HCT116 (cell line): ENCODE measurements around the gene FSTL4. TPM values are rescaled to one million over a fixed set of nuclear protein-coding genes. Genes with fewer than 3 reads are reported as not detected.

Source experiments
- ATAC-seq: fragments of 200-7000 bp; cut with Tn5 transposase; 2 replicates; pipeline ENCODE4 v1.9.1; 2020; ENCODE audit warnings: mild to moderate bottlenecking, moderate library complexity
- BruUV-seq: library from RNA; stranded (reverse); fragments of 400-500 nt; replicated peaks from 2 replicates; lab custom pipeline; 2021; lab: Mats Ljungman, UMichigan
- CTCF ChIA-PET: fragments of 300-600 bp; sonication (Branson Sonifier 250); formaldehyde crosslinking; loops from one replicate; lab custom pipeline; 2021; ENCODE audit warnings: antibody characterized with exemption; lab: Charles Lee
- POLR2A ChIA-PET: fragments of 300-600, 350-600 bp; sonication (Branson Sonifier 250); formaldehyde crosslinking; loops from one replicate; lab custom pipeline; 2021; ENCODE audit warnings: antibody characterized with exemption; lab: Charles Lee
- RAD21 ChIA-PET, 2 experiments: fragments of 300-600 bp; sonication (Branson Sonifier 250); formaldehyde crosslinking; loops; one replicate each; lab custom pipeline; 2023; ENCODE audit warnings: low total read pairs in 2 of 2; ENCODE audit not compliant: uncharacterized antibody in 2 of 2, unreplicated experiment in 2 of 2, low non-redundant PET in 1 of 2; lab: Charles Lee
- DNase-seq: peaks from one replicate; pipeline ENCODE4 v3.0.0-alpha.2; 2010; ENCODE audit warnings: low read depth, low spot score
- H2AFZ ChIP-seq: fragments of 200-600 bp; shearing (Covaris generic), sonication (generic); 2 replicates; pipeline ENCODE4 v1.6.1; 2017; ENCODE audit warnings: low read depth, mixed run types, mixed read lengths, antibody characterized with exemption, low read length; ENCODE audit not compliant: poor library complexity, severe bottlenecking
- H3K27ac ChIP-seq: 2 replicates; pipeline ENCODE4 v1.5.1; 2012; ENCODE audit warnings: low read depth, low read length
- H3K27me3 ChIP-seq: fragments of 200-600 bp; sonication (generic); 2 replicates; pipeline ENCODE4 v1.6.1; 2016; ENCODE audit warnings: mixed run types, low read length, mixed read lengths; ENCODE audit not compliant: insufficient read depth
- H3K36me3 ChIP-seq, 2 experiments: fragments of 200-500 bp in 1 of 2; fragments of 200-600 bp in 1 of 2; sonication (Bioruptor generic) in 1 of 2; sonication (generic) in 1 of 2; 2 replicates each; pipeline versions ENCODE4 v1.5.1 to v1.6.1; 2014 to 2016; ENCODE audit warnings: low read length in 2 of 2, inconsistent platforms in 1 of 2, mixed read lengths in 1 of 2, mixed run types in 1 of 2; ENCODE audit not compliant: insufficient read depth in 2 of 2, control insufficient read depth in 1 of 2
- H3K4me1 ChIP-seq, 2 experiments: fragments of 200-600 bp in 1 of 2; sonication (generic) in 1 of 2; 2 replicates each; pipeline versions ENCODE4 v1.5.1 to v1.6.1; 2012 to 2017; ENCODE audit warnings: low read length in 2 of 2, inconsistent platforms in 1 of 2, mild to moderate bottlenecking in 1 of 2, mixed read lengths in 1 of 2, mixed run types in 1 of 2, moderate library complexity in 1 of 2; ENCODE audit not compliant: insufficient read depth in 2 of 2, control insufficient read depth in 1 of 2
- H3K4me2 ChIP-seq: fragments of 200-600 bp; sonication (generic); 2 replicates; pipeline ENCODE4 v1.6.1; 2017; ENCODE audit warnings: mixed run types, low read length, mixed read lengths
- H3K4me3 ChIP-seq, 2 experiments: fragments of 200-600 bp in 1 of 2; sonication (generic) in 1 of 2; replicated peaks in 1 of 2; 2 replicates each; pipeline ENCODE4 v1.5.1; 2011 to 2016; ENCODE audit warnings: low read length in 2 of 2, control low read depth in 1 of 2, low read depth in 1 of 2, mild to moderate bottlenecking in 1 of 2, mixed read lengths in 1 of 2, mixed run types in 1 of 2
- H3K79me2 ChIP-seq: fragments of 200-600 bp; sonication (generic); 2 replicates; pipeline ENCODE4 v1.6.1; 2017; ENCODE audit warnings: mild to moderate bottlenecking, mixed run types, low read length, moderate library complexity, mixed read lengths; ENCODE audit not compliant: insufficient read depth
- H3K9ac ChIP-seq: fragments of 200-600 bp; sonication (generic); 2 replicates; pipeline ENCODE4 v1.6.1; 2016; ENCODE audit warnings: low read length, mixed read lengths
- H3K9me2 ChIP-seq: fragments of 200-600 bp; sonication (generic), shearing (Covaris generic); 2 replicates; pipeline ENCODE4 v1.6.1; 2017; ENCODE audit warnings: mixed run types, mild to moderate bottlenecking, moderate library complexity; ENCODE audit not compliant: insufficient read depth
- H3K9me3 ChIP-seq, 2 experiments: fragments of 200-500 bp in 1 of 2; fragments of 200-600 bp in 1 of 2; sonication (Bioruptor generic) in 1 of 2; sonication (generic) in 1 of 2; 2 replicates each; pipeline ENCODE4 v1.6.1; 2014 to 2017; ENCODE audit warnings: low read length in 2 of 2, mixed read lengths in 2 of 2, inconsistent platforms in 1 of 2, low read depth in 1 of 2, mild to moderate bottlenecking in 1 of 2, mixed run types in 1 of 2, moderate library complexity in 1 of 2; ENCODE audit not compliant: control insufficient read depth in 1 of 2, insufficient read depth in 1 of 2
- H4K20me1 ChIP-seq: fragments of 200-600 bp; sonication (generic), shearing (Covaris generic); 2 replicates; pipeline ENCODE4 v1.6.1; 2017; ENCODE audit warnings: mixed run types, mild to moderate bottlenecking, moderate library complexity; ENCODE audit not compliant: insufficient read depth
- CBX3 ChIP-seq: IDR thresholded peaks from 2 replicates; pipeline ENCODE4 v1.6.1; 2012; ENCODE audit warnings: low read depth
- CEBPB ChIP-seq: IDR thresholded peaks from 2 replicates; pipeline ENCODE4 v1.6.1; 2012; ENCODE audit warnings: low read depth
- EGR1 ChIP-seq: IDR thresholded peaks from 2 replicates; pipeline ENCODE4 v1.6.1; 2012; ENCODE audit warnings: low read depth
- ELF1 ChIP-seq: IDR thresholded peaks from 2 replicates; pipeline ENCODE4 v1.6.1; 2012; ENCODE audit warnings: low read depth, borderline replicate concordance
- EZH2 ChIP-seq: fragments of 200-600 bp; sonication (generic); IDR thresholded peaks from 2 replicates; pipeline ENCODE4 v1.6.1; 2017; ENCODE audit warnings: antibody characterized with exemption, mixed run types
- FOSL1 ChIP-seq: IDR thresholded peaks from 2 replicates; pipeline ENCODE4 v1.6.1; 2012; ENCODE audit warnings: low read depth
- MAX ChIP-seq: IDR thresholded peaks from 2 replicates; pipeline ENCODE4 v1.6.1; 2012
- SIN3A ChIP-seq: IDR thresholded peaks from 2 replicates; pipeline ENCODE4 v1.6.1; 2012; ENCODE audit warnings: low read depth
- SP1 ChIP-seq: IDR thresholded peaks from 2 replicates; pipeline ENCODE4 v1.6.1; 2012; ENCODE audit warnings: low read depth
- SRF ChIP-seq: IDR thresholded peaks from 2 replicates; pipeline ENCODE4 v1.6.1; 2012; ENCODE audit warnings: low read depth
- TCF7L2 ChIP-seq: IDR thresholded peaks from 2 replicates; pipeline ENCODE4 v1.7.0; 2011; ENCODE audit warnings: borderline replicate concordance, inconsistent platforms; ENCODE audit not compliant: insufficient read depth, insufficient read length; ENCODE audit errors: extremely low read depth
- YY1 ChIP-seq: IDR thresholded peaks from 2 replicates; pipeline ENCODE4 v1.6.1; 2011; ENCODE audit warnings: low read length, low read depth, moderate library complexity, mild to moderate bottlenecking; ENCODE audit not compliant: insufficient replicate concordance; ENCODE audit errors: extremely low read depth
- intact Hi-C: fragments of 100-400 bp; cut with micrococcal nuclease; formaldehyde crosslinking; loops from 2 replicates; pipeline ENCODE4 v1.10.0; 2022
- total RNA-seq: library from RNA; stranded (reverse); gene quantifications from one replicate; pipeline ENCODE4 v1.2.1, GENCODE V29; 2021; ENCODE audit not compliant: unreplicated experiment
- TF ChIP-seq, protein P1 (sequence below): IDR thresholded peaks from 2 replicates; pipeline ENCODE4 v1.6.1; 2012; ENCODE audit warnings: low read depth
- TF ChIP-seq, protein P2 (sequence below), 3 experiments: fragments of 200-600 bp in 1 of 3; sonication (generic) in 1 of 3; IDR thresholded peaks in 2 of 3; conservative IDR thresholded peaks in 1 of 3; 2 replicates each; pipeline ENCODE4 v1.5.1; 2012 to 2017; ENCODE audit warnings: low read depth in 2 of 3, low read length in 2 of 3, antibody characterized with exemption in 1 of 3, borderline replicate concordance in 1 of 3, control low read depth in 1 of 3, mild to moderate bottlenecking in 1 of 3, mixed read lengths in 1 of 3, mixed run types in 1 of 3, moderate library complexity in 1 of 3; ENCODE audit not compliant: insufficient read depth in 1 of 3

FSTL4 gene
- total RNA-seq, 1 experiment from 2014 or later, result 0.37 TPM

DNA sequence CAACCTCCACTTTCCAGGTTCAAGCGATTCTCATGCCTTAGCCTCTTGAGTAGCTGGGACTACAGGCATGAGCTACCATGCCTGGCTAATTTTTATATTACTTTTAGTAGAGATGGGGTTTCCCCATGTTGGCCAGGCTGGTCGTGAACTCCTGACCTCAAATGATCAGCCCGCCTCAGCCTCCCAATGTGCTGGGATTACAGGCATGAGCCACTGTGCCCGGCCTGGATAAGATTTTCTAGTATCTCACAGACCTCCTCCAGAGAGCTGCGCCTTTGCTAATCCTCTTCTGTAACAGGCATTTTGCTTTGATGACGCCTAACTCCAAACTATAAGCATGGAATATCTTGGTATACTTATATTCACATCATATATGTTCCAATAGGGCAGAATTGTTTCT lies 99.4 kb downstream of the FSTL4 start:
- ChIA-PET RAD21 (no interaction called here), CTCF (no interaction called here), POLR2A (no interaction called here)
- H2AFZ ChIP-seq, result no peak overlapping the region
- peaks cover 5% of the 10 kb centered on the region; the same call in 1 of the 2 replicates for H3K27me3 ChIP-seq
- TF ChIP-seq MAX, result no peak
- no peak for TF ChIP-seq SP1
- TF ChIP-seq CBX3, result no peak
- no peak for TF ChIP-seq EZH2
- no peak for TF ChIP-seq EGR1
- no peak for TF ChIP-seq TCF7L2
- no peaks in the 10 kb centered on the region for H3K9me3 ChIP-seq
- no peaks in the 10 kb centered on the region for H4K20me1 ChIP-seq
- no peak for DNase-seq
- no peak overlapping the region for H3K4me2 ChIP-seq
- no peak for ATAC-seq
- H3K9me2 ChIP-seq, result no peaks in the 10 kb centered on the region
- no TSS peak for BruUV-seq
- H3K4me1 ChIP-seq, result no peaks in the 10 kb centered on the region
- intact Hi-C loops, result no loop called here
- no peaks in the 10 kb centered on the region for H3K36me3 ChIP-seq
- no peaks in the 10 kb centered on the region for H3K79me2 ChIP-seq
- no peak overlapping the region for H3K9ac ChIP-seq
- H3K27ac ChIP-seq, result no peak overlapping the region
- no peak overlapping the region for H3K4me3 ChIP-seq

GRCh38 chr5:133511653-133512235 lies 100.6 kb downstream of the FSTL4 start:
- Histone ChIP-seq H2AFZ (no peak overlapping the region), H3K9me2 (no peaks in the 10 kb centered on the region), H3K9me3 (no peaks in the 10 kb centered on the region), H3K4me1 (no peaks in the 10 kb centered on the region), H3K9ac (no peak overlapping the region), H3K4me2 (no peak overlapping the region), H3K4me3 (no peak overlapping the region), H3K27ac (no peak overlapping the region), H4K20me1 (no peaks in the 10 kb centered on the region), H3K27me3 (peaks cover 5% of the 10 kb centered on the region; the same call in 1 of the 2 replicates), H3K36me3 (no peaks in the 10 kb centered on the region), H3K79me2 (no peaks in the 10 kb centered on the region)
- ATAC-seq (no peak), DNase-seq (no peak)
- ChIA-PET POLR2A (no interaction called here), CTCF (no interaction called here), RAD21 (no interaction called here)
- intact Hi-C loops, result no loop called here
- BruUV-seq, result no TSS peak
- TF ChIP-seq, protein P1, sequence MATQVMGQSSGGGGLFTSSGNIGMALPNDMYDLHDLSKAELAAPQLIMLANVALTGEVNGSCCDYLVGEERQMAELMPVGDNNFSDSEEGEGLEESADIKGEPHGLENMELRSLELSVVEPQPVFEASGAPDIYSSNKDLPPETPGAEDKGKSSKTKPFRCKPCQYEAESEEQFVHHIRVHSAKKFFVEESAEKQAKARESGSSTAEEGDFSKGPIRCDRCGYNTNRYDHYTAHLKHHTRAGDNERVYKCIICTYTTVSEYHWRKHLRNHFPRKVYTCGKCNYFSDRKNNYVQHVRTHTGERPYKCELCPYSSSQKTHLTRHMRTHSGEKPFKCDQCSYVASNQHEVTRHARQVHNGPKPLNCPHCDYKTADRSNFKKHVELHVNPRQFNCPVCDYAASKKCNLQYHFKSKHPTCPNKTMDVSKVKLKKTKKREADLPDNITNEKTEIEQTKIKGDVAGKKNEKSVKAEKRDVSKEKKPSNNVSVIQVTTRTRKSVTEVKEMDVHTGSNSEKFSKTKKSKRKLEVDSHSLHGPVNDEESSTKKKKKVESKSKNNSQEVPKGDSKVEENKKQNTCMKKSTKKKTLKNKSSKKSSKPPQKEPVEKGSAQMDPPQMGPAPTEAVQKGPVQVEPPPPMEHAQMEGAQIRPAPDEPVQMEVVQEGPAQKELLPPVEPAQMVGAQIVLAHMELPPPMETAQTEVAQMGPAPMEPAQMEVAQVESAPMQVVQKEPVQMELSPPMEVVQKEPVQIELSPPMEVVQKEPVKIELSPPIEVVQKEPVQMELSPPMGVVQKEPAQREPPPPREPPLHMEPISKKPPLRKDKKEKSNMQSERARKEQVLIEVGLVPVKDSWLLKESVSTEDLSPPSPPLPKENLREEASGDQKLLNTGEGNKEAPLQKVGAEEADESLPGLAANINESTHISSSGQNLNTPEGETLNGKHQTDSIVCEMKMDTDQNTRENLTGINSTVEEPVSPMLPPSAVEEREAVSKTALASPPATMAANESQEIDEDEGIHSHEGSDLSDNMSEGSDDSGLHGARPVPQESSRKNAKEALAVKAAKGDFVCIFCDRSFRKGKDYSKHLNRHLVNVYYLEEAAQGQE, result no peak
- TF ChIP-seq, protein P2, sequence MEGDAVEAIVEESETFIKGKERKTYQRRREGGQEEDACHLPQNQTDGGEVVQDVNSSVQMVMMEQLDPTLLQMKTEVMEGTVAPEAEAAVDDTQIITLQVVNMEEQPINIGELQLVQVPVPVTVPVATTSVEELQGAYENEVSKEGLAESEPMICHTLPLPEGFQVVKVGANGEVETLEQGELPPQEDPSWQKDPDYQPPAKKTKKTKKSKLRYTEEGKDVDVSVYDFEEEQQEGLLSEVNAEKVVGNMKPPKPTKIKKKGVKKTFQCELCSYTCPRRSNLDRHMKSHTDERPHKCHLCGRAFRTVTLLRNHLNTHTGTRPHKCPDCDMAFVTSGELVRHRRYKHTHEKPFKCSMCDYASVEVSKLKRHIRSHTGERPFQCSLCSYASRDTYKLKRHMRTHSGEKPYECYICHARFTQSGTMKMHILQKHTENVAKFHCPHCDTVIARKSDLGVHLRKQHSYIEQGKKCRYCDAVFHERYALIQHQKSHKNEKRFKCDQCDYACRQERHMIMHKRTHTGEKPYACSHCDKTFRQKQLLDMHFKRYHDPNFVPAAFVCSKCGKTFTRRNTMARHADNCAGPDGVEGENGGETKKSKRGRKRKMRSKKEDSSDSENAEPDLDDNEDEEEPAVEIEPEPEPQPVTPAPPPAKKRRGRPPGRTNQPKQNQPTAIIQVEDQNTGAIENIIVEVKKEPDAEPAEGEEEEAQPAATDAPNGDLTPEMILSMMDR (IDR thresholded peaks at IDR 0.05 in 2 of 3, conservative IDR thresholded peaks at IDR 0.05 in 1 of 3; ENCODE audit: borderline replicate concordance in 1 of 3, insufficient read depth in 1 of 3, low read depth in 2 of 3, low read length in 2 of 3), result no peak
- TF ChIP-seq ELF1 (no peak), FOSL1 (no peak), YY1 (no peak), CEBPB (no peak), SIN3A (no peak), SRF (no peak), EGR1 (no peak), MAX (no peak)
